ENCODE data around the gene INPP5B.

The INPP5B gene

DNA sequence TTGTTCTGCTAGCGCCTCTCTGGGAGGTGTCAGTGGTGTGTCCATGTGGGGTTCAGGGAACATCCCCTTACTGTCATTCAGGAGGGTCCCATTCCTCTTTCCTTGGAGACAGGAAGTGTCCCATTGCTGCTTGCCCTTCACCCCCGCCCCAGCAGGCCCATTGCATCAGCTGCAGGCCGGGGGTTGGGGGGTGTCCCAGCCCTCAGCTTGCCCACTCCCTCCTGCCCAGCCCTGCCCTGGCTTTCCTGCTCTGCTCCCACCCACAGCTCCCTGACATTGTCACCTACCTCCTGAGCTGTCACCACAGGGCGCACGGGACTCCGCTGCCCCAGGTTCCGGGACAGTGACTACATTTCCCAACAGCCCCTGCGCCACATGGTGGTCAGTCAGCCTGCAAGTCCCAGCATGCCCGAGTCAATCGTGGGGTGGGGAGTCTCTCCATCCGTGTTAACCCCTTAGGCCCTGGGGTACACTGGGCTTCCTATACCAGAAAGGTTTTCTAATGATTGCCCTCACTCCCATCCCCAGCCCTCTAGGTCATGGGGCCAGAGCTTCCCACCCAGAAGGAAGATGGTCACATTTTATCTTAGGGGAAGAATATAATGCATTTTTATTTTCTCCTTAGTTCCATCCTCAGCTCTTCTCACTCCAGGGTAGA, at the start of gene INPP5B:
INPP5B (minus strand) TSS at position 351 of the 658 bp plus-strand sequence. CDS start 745 bp downstream, outside the sequence.
- no peak within 1 kb of the TSS for H3K4me3 ChIP-seq (ENCODE audit: low read depth, low read length)
- no peak for TF ChIP-seq CTCF (IDR thresholded peaks at IDR 0.05; ENCODE audit: control insufficient read depth, extremely low read depth, insufficient read depth)
- DNase-seq (ENCODE audit: low read depth) = no peak

- TF ChIP-seq CTCF (IDR thresholded peaks at IDR 0.05; ENCODE audit: control insufficient read depth, extremely low read depth, insufficient read depth) = no peak
- H3K4me3 ChIP-seq (ENCODE audit: low read depth, low read length) = no peak overlapping the region
- DNase-seq (ENCODE audit: low read depth) = no peak
Observed at GRCh38 chr1:37995751-37996345, 49.0 kb upstream of the INPP5B start.

- DNase-seq (ENCODE audit: low read depth) = no peak
- TF ChIP-seq CTCF (IDR thresholded peaks at IDR 0.05; ENCODE audit: control insufficient read depth, extremely low read depth, insufficient read depth) = no peak
- H3K4me3 ChIP-seq (ENCODE audit: low read depth, low read length) = no peak overlapping the region
Observed at GRCh38 chr1:37994886-37995566, 48.2 kb upstream of the INPP5B start.

- peak overlapping the region; percentile 91 for H3K4me3 ChIP-seq (ENCODE audit: low read depth, low read length)
- TF ChIP-seq CTCF (IDR thresholded peaks at IDR 0.05; ENCODE audit: control insufficient read depth, extremely low read depth, insufficient read depth) = no peak
- peak; percentile 14 for DNase-seq (ENCODE audit: low read depth)
Observed at GRCh38 chr1:37989361-37989930, 42.6 kb upstream of the INPP5B start.

GRCh38 chr1:37987679-37988078, 40.8 kb upstream of the INPP5B start:
- no peak for TF ChIP-seq CTCF (IDR thresholded peaks at IDR 0.05; ENCODE audit: control insufficient read depth, extremely low read depth, insufficient read depth)
- no peak for DNase-seq (ENCODE audit: low read depth)
- no peak overlapping the region for H3K4me3 ChIP-seq (ENCODE audit: low read depth, low read length)

DNA sequence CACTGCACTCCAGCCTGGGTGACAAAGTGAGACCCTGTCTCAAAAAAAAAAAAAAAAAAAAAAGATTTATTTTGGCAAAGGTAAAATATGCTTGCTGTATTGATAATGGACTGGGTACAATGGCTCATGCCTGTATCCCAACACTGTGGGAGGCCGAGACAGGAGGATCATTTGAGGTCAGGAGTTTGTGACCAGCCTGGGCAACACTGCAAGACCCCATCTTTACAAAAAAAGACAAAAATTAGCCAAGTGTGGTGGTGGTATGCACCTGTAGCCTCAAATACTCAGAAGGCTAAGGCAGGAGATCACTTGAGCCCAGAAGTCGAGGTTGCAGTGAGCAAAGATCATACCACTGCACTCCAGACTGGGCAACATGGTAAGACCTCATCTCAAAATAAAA, 36.7 kb upstream of the INPP5B start:
- DNase-seq (ENCODE audit: low read depth) = no peak
- no peak overlapping the region for H3K4me3 ChIP-seq (ENCODE audit: low read depth, low read length)
- TF ChIP-seq CTCF (IDR thresholded peaks at IDR 0.05; ENCODE audit: control insufficient read depth, extremely low read depth, insufficient read depth) = no peak

Data from LNCaP clone FGC (cell line).